ENCODE measurements around the gene SYTL4. TPM values are rescaled to one million over a fixed set of nuclear protein-coding genes. Genes with fewer than 3 reads are reported as not detected.

Gene SYTL4
- total RNA-seq, 1 experiment from 2014 or later: 8.0 TPM

Other genes starting within 250 kb of the SYTL4 start
- gene TNMD, start 147.2 kb downstream of the SYTL4 start, total RNA-seq (2014; rRNA removed; shearing (Covaris generic)): not detected in 2 replicates
- gene TSPAN6, start 95.3 kb downstream of the SYTL4 start, total RNA-seq (2014; rRNA removed; shearing (Covaris generic)): 26.9 and 31.3 TPM in 2 replicates
- gene SRPX2, start 87.9 kb downstream of the SYTL4 start, total RNA-seq (2014; rRNA removed; shearing (Covaris generic)): 33.9 and 38.0 TPM in 2 replicates
- 20.2 and 28.3 TPM in 2 replicates for gene CSTF2, start 88.3 kb upstream of the SYTL4 start, total RNA-seq (2014; rRNA removed; shearing (Covaris generic))
- gene NOX1, start 142.2 kb upstream of the SYTL4 start, total RNA-seq (2014; rRNA removed; shearing (Covaris generic)): not detected in 2 replicates
- gene XKRX, start 196.8 kb upstream of the SYTL4 start, total RNA-seq (2014; rRNA removed; shearing (Covaris generic)): 0.16 TPM in 1 of 2 replicates, not detected in the other
- not detected in 2 replicates for gene ARL13A, start 237.6 kb upstream of the SYTL4 start, total RNA-seq (2014; rRNA removed; shearing (Covaris generic))